Measurements from ENCODE around the gene HHEX.

Gene HHEX

DNA sequence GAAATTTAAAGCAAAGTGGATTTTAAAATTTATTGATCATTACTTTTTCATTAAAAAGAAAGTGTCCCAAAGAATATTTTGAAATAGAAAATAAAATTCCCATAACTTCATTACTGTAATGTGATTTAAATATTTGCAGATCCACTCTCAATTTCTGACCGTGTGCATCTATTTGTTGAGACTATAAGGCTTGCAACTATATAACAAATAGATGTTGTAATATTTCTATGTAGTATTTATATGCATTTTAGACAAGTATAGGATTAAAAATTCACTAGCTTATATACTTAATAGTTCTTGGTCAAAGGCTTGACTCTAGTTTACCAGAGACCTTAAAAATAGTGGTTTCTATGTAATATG, 3.8 kb downstream of the HHEX start:
- DNase-seq (ENCODE audit: low read depth), result no peak

DNA sequence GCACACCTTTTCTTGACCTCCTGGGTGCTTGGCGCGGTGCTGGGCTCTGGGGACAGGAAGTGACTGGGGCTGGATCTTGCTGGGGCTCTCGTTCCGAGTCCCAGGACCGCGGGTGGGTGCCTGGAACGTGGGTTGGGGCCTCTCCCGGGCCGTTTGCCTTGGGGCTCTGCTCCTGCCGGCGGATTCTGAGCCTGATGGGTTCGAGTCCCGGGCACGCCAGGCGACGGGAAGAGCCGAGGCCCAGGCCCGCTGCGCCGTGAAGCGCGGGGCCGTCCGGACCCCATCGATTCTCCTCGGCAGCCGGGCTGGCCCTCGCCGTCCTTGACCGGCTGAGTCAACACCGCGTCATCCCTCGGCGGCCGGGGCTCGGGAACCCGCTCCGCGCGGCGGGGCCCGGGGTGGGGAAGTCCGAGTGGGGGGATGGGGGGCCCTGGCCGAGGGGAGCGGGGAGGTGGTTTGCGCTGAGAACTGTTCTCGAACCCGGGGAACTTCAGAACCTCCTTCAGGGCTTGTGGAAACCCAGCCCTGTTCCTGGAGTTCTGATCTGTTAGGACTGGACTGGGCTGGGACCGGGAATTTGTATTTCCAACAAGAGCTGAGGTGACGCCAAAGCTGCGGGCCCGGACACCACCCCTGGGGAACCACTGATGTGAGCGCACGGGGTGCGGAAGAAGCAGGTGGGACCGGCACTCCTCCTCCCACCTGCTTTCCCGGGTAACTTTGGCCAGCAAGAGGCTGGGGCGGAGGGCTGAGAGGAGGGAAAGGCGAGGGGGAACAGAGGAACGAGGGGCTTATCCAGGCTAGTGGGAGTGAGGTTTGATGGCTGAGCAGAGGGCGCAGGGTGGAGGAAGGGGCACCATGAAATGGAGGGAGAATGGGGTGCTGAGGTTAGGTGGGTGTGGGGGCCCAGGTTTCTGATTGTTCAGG, 6.2 kb downstream of the HHEX start:
- DNase-seq (ENCODE audit: low read depth), result no peak

DNA sequence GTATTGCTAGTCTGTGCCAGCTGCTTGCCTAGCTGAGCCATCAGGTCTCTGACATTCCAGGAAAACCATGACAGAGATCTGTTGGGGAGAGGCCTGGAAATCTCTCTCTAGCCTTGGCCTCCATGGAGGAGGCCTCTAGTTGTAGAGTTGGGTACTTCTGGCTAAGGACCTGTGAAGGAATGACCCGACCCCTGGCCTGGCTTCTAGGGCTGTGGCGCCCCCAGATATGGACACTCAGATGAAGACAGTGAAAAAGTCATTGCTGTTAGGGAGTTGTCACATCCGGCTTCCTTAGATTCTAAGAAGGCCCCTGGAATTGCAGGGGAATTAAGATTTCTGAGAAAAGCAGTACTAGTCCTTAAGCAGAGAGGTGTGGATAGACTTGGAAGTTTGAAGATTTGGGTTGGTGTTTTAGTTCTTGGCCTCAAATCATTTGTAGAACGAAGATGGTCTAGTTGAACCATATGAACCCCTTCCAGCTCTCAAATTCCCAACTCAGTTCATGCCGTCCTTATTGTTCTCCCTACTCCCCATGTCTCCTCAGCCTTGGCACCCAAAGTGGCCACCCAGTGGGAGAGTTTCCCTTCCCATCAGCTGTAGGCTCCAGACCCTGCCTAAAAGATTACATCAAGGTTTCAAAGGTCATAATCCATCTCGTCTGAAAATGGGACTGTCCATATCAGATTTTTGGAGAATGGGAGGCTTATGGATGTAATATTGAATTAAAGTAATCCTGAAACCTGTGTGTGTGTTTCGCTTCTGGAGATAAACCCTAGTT, 7.0 kb downstream of the HHEX start:
- no peak for DNase-seq (ENCODE audit: low read depth)

DNA sequence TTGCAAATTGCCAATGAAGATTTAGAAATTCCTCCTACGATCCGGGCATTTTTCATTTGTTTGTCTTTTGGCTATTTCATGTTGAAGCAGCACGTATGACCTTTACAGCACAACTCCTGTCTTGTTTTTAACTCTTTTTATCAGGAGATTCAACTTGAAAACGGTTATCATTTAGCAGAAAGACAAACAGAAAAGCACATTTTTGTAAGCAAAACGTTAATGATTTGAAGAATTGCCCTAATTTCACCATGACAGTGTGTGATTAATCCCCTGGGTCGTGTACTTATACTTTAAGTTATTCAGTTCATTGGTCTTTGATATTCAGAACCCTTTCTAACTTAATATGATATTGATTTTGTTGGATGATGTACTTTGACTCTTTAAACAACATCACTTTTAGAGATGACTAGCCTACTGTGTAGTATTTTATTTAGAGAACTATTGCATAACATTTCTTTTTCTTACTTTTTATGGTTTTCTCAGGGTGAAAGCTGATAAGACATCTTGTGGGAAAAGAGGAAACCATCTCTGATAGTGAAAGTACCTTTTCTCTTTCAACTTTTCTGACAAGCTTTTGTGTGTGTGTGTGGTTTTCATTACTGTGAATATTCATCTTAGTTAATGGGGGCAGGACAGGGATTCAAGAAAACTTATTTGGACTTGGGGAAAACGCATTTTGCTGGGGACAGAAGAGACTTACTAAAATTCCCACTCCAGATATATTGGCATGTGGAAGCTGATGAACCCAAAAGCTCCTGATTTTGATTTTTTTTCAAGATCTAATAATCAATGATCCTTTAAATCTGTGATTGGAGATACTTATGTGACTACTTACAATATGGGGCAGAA, 8.1 kb downstream of the HHEX start:
- no peak for DNase-seq (ENCODE audit: low read depth)

DNA sequence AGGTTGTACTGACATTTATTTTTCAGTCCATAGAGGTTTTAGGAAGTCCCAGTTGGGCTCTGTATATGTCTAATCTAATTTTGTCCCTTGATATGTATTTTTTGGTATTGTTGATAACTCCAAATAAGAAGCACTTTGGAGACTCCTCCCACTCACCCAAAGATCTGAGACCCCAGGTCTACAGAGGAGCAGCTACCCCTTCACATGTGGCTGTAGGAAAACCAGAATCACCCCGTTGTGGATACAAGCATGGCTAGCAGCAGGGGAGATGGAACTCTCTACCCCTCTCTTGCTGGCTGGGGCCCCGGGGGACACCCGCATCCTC, 9.4 kb downstream of the HHEX start:
- DNase-seq (ENCODE audit: low read depth), result no peak

DNA sequence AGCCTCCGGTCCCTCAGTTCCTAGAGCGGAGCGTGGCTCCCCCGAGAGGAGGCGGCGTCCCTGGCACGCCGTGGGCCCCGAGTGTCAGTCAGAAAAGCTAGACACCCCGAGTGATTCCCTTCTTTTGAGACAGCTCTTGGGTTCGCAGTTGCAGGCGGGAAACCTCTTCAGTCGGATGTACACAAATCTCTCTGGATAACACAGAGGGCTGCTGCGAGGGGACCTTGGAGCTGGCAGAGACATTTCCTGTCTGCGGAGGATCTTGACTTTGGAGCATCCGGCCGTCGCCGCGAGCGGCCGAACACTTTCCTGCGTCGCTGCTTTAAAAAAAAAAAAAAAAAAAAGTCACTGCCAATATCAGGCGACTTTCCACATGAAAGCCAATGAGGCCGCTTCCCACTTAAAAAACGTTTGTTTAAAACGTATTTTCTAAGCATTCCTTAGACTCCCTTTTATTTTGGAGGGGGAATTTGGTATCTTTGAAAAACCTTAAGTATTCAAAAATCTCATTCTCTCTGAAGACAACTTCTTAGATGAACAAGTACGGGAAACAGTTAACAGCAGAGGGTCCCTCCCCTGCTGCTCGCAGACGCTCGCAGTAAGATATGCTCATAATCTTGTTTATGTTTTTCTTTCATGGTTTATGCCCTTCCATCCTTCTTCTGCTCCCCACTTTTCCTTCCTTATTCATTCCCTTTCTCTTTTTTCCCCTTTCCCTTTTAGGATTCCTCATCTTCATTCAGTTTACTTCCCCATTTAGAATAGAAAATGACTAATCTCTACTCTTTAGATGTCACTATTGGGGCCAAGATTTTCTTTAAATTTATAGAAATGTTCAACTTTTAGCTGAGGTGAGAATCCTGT, 10.0 kb downstream of the HHEX start:
- no peak for DNase-seq (ENCODE audit: low read depth)

DNA sequence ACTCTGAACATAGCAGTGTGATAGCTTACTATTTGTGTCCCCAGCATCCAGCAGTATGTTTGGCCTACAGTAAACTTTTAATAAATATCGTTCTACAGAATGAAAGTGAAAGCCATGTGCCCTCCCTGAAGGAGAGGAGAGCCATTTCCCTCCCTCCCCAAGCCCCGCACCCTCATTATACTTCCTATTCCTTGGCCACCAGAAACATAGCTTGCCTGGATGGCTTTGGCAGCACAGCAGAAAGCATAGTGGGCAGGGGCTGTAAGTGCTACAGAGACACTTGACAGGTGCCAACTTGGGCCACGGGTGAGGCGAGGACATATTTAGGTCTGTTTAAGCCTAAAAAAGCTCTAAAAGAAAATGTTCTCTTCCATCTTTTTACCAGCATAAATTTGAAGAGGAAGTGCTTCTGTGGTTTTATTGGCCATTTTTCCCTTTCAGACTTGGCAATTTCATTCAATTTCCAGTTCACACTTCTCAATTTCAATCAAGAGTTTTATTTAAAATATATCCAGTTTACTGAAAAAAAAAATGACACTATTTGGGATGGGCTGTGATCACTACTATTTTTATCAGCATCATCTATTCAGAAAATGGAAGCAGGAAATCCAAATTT, 12.7 kb downstream of the HHEX start:
- no peak for DNase-seq (ENCODE audit: low read depth)

DNA sequence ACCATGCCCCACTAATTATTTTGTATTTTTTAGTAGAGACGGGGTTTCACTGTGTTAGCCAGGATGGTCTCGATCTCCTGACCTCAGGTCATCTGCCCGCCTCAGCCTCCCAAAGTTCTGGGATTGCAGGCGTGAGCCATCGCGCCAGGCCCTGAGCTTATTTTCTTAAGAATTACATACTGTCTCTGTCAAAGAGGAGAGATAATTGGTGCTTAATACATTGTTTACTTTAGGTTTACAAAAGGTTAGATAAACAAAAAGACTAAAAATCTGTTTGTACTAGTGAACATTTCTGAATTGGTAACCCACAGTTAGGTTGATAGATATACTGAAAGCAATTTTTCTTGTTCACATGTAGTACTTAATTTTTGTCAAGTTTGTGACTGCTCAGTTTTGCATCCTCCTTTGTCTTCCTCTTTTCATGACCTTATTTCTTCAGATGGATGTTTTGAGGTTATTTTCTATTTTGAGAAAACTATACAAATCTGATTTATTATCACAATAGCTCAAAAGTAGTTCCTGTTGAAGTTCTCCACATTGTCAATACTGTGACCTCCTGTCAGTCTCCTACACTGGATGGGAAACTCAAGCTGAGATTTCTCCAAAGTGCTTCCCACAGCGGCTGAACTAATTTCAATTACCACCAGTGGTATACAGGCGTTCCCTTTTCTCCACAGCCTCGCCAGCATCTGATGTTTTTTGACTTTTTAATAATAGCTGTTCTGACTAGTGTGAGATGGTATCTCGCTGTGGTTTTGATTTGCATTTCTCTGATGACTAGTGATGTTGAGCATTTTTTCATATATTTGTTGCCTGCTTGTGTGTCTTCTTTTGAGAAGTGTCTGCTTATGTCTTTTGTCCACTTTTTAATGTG, 22.5 kb downstream of the HHEX start:
- no peak for DNase-seq (ENCODE audit: low read depth)

DNA sequence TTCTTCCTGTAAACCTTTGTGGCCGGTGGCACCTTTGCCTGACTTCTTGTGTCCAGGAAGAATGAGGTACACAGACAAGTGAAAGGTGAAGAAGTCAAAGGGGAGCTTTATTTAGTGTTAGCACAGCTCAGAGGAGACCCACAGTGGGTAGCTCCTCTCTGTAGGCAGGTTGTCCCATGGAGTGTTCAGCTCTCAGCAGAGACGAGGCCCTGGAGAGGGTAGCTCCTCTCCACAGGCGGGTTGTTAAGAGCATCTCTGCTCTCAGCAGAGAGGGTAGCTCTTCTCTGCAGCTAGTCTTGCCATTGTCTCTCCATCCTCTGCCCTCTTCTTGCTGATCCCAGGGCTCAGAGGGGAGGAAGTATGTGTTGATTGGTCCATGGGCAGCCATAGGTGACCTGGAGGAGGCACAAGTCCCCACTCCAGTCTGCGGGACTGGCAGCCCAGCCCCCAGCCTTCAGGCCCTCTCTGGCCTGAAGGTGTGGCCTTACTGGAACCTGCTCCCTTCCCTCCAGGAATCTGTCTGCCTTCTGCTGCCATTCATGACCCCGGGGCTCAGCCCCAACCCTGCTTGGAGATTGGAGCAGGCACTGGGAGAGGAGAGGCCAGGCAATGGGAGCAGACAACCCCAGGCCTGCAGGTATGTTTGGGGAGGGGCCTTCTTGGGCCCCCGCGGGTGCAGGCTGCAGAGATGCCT, 24.5 kb downstream of the HHEX start:
- no peak for DNase-seq (ENCODE audit: low read depth)

DNA sequence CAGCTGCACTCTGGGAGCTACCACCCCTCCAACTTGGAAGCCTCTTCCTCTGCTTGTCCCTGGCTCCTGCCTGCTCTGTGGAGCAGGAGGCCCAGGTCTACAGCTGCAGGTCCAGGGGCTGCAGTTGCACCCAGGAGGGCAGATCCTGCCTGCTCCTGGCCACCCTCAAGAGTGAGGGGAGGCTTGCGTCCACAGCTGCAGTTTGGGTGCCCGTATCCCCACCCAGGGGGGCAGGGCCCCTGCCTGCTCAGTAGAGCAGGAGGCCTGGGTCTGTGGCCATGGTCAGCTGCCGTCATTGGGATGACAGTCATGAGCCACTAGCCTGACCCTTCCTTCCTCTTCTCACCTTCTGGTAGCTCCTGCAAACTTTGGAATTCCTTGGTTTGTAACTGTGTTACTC, 25.1 kb downstream of the HHEX start:
- no peak for DNase-seq (ENCODE audit: low read depth)

DNA sequence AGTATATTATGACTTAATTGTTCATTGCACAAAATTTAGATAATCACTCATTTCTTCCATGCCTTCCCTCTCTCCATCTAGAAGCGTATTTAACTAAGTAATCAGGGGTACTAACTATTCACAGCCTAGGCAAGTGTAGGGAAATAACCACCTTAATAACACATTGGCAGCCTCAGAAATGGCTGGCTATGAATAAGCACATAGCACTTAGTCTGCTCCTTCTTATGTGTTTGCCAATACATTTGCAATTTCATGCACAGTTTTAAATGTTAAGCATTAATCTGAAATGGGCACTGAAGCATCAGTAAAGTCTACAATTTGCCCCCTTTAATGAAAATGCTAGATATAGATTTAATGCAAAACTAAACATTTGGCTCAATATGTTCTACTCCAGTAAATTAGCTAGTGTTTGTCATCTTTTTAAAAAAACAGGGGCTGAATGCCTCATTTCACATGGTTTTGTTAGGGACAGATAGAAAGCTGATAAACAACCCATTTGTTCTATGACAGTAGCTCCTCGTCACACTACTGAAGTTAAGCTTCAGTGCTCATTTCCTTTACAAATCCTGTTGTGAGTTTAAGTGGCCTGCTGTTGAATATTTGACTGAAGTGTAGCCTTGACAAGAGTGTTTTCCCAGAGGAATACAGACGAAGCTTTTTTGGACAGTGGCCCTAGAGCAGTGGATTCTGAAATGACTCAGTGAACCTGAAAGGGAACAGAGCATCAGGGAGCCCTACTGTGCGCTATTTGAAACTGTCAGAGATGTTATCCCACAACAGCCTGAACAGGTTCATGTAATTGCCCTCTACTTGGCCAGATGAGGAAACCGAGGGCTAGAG, 30.5 kb downstream of the HHEX start:
- DNase-seq (ENCODE audit: low read depth), result no peak

DNA sequence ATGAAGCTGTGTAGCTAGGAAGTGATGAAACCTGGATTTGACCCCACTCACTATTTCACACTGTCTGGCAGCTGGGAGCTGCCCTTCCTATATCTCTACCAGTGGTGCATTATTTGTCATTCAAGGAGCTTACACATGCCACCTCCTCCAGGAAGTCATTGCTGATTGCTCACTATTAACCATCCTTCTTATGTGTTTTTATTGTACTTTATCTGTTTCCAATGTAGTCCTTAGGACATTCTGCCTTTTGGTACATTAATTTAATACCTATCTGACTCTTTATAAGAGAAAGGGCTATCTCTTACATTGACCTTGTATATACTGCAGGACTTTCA, 31.0 kb downstream of the HHEX start:
- DNase-seq (ENCODE audit: low read depth), result no peak

DNA sequence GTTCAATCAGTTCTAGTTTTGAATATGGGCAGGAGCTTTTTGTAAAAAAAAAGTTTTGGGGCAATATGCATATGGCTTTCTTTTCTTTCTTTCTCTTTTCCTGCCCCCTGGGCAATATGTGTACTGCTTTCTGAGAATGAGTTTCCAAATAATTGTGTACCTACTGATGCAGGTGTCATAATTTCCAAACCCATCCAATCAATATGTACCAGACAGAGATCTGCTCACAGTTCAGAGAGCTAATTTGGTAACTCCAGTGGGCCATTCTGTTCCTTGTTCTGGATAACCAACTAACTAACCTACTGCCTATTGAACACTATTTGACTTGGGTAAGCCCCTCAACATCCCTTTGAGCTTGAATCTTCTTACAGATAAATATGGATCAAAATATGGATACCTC, 32.6 kb downstream of the HHEX start:
- no peak for DNase-seq (ENCODE audit: low read depth)

DNA sequence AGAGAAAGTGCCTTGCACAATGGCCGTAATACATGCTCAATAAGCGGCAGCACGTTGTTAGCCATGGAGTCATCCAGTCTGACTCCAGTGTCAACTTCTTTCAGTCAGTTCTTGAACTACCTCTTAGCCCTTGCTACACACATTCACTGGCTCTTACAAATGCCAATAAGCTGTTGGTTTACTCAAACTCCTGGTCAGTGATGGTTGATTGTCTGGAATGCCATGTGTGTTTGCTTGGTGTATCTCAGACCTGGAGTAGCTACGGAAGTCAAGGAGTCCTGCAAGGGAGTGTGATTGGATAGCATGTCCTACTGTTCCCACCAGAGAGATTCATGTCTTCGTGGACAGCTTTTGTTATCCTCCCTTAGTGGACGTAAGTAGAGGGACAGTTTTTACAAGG, 37.4 kb downstream of the HHEX start:
- DNase-seq (ENCODE audit: low read depth), result no peak

DNA sequence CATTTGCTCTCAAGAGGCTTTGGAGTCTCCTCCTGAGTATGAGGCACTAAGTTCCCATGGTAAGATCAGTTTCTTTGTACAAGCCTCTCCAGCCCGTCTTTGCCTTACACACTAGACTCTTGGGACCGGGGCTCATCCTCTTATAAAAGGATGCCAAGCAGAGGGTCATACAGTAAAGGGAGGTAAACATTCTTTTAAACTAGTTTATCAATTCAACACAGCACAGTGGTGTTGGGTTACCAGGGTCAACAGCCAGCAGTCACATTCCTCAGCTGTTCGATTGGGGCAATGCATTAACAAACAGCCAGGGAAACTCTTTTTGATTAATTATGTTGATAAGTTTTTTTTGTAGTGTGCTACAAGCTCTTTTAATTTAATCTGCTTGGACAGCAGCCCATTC, 37.8 kb downstream of the HHEX start:
- DNase-seq (ENCODE audit: low read depth), result no peak

DNA sequence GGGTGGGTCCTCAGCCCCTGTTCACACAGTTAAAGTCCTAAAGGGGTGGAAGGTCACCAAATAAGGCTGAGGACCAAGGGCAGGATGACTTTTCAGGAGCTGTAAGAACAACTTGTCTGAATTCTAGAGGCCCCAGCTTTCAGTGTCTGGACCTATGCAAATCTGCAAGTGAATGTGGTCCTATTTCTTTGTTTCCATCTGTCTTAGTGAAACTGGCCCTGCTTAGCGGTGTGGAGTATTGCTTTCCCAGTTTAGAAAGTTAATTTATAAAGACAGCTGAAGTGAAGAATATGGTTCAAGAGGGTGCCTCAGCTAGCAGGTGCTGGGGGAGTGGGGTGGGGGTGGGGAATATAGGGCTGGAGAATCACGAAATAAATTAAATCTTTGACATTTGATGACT, 40.1 kb downstream of the HHEX start:
- DNase-seq (ENCODE audit: low read depth), result no peak

DNA sequence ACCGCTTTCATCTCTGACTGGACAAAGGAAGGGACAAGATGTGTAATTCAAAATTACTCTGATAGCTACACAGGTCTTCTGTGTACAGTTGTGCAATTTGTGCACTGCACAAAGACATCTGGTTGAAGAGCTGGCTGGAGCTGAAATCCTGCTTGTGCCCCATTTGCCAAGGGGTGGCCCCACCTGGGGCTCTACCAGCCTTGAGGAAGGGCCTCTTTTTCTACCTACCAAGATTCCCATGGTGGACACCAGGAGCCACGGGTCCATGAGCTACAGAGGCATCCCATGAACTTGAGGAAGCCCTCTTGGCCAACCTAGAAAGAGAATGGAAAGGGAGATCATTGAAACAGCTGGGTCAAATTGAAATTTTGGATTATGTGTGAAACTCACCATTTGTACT, 43.2 kb downstream of the HHEX start:
- no peak for DNase-seq (ENCODE audit: low read depth)

DNA sequence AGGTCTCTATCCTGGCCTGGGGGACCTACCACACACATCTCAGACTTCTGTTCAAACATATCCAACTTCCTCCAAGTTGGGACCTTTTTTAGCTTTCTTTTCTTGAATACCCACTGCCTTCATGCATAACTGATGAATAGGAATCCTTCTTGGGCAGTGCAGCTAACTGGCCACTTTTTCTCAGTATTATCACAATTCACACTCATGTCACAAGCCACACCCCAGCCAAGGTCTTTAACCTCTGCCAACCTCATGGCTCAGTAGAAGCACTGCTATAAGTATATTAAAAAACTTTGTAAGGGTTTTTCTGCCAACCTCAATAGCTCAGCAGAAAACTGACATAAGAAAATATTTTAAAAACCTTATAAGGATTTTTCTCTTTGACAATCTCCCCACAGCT, 44.5 kb downstream of the HHEX start:
- no peak for DNase-seq (ENCODE audit: low read depth)

DNA sequence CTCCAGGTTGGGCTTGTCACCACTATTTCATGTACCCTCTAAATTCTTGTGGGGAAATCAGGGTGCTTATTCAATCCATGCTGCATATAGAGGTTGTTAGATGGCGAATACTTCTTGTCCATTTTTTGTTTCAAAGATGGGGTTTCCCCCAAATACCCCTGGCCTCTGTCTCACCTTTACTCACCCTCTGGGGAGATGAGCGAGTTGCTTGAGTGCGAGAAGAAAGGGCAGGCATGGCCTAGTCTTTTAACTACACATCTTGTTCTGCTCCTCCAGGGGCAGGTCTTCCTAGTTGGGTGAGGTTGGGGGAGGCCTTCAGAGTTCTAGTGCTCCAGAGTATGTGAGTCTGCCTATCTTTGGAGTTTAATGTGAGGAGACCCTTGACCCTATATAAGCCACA, 46.2 kb downstream of the HHEX start:
- DNase-seq (ENCODE audit: low read depth), result no peak
